ENCODE measurements around the gene PKP3. TPM values are rescaled to one million over a fixed set of nuclear protein-coding genes. Genes with fewer than 3 reads are reported as not detected.

The PKP3 gene
- total and polyA plus RNA-seq, 9 of the 15 experiments (the other 6 are each of a cell fraction or from before 2014, with no cell fraction given): 0.11 to 110 (median 30.7) TPM

GRCh38 chr11:391117-392017 lies 2.6 kb upstream of the PKP3 start (continued):
- TF ChIP-seq CHD7 (IDR thresholded peaks at IDR 0.05; ENCODE audit: low read depth, low read length): no peak
- TF ChIP-seq MYBL2 (IDR thresholded peaks at IDR 0.05; ENCODE audit: low read depth): no peak
- TF ChIP-seq MYBL2 (CRISPR knock-in tag; IDR thresholded peaks at IDR 0.05; ENCODE audit: borderline replicate concordance): no peak
- TF ChIP-seq EGR1 (conservative IDR thresholded peaks at IDR 0.05): peak; percentile 44
- TF ChIP-seq CHD1 (IDR thresholded peaks at IDR 0.05; ENCODE audit: low read length): no peak
- TF ChIP-seq TFAP4 (CRISPR knock-in tag; IDR thresholded peaks at IDR 0.05; ENCODE audit: borderline replicate concordance): no peak
- no peak for TF ChIP-seq ZNF354B (CRISPR knock-in tag; IDR thresholded peaks at IDR 0.05)
- TF ChIP-seq ZNF778 (CRISPR knock-in tag; IDR thresholded peaks at IDR 0.05): no peak
- TF ChIP-seq NFATC3 (IDR thresholded peaks at IDR 0.05): no peak
- peak; percentile 26; the same call in 1 of the 2 replicates for TF ChIP-seq NFIC (IDR thresholded peaks at IDR 0.05)
- no peak for TF ChIP-seq CC2D1A (IDR thresholded peaks at IDR 0.05)
- no peak for TF ChIP-seq SRF (CRISPR knock-in tag; IDR thresholded peaks at IDR 0.05)
- TF ChIP-seq HDAC6 (IDR thresholded peaks at IDR 0.05; ENCODE audit: low read depth, low read length): no peak

Data from K562 (cell line).